ENCODE measurements around the gene ZNF511. TPM values are rescaled to one million over a fixed set of nuclear protein-coding genes. Genes with fewer than 3 reads are reported as not detected.

ZNF511 gene
- polyA plus RNA-seq, 1 donor = 20.9 TPM

DNA sequence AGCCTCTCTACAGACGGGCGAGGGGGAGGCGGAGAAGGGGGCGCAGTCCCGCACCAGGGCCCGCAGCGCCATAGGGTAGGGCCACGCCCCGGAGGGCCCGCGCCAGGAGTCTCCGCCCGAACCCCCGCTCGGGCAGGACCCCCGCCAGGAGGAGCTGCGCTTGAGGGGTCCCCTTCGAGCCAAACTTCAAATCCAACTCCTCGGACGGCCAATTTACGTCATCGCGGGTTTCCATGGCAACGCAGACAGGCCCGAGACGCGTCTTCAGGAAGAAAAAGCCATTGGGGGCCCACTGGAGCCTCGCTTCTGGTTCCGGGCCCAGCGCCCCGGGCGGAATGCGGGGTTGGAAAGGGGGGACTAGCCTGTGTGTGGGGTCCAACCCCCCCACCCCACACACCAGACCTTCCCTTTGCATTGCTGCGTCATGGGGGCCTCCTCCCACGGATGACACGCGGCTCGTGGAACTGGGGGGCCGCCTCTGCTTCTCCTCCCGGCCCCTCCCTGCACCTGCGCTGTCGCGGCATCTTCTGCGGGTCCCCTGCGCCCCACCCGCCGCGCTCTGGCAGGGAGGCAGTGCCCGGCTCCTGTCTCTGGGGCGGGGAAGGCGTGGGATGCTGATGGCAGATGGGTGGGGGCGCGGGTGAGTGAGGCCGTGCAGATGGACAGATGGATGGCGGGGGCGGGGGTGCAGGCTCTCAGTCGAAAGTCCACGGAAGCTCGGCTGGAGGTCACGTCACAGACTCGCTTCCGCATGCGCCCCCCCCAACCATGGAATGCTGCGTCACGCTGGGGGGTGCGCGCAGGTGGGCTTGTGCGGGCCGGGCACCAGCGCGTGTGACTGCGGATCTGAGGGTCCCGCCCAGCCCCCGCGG, 26.8 kb downstream of the ZNF511 start:
- Histone ChIP-seq H3K9me3 (ENCODE audit: control insufficient read depth, low read depth, low read length) (peaks cover 35% of the 10 kb centered on the region), H3K36me3 (ENCODE audit: control insufficient read depth, insufficient read depth, low read length) (no peaks in the 10 kb centered on the region), H3K4me3 (ENCODE audit: low read length) (peak overlapping the region; percentile 21), H3K27me3 (ENCODE audit: control insufficient read depth, insufficient read depth, low read length) (peaks cover 68% of the 10 kb centered on the region), H3K27ac (ENCODE audit: low read length) (no peak overlapping the region), H3K4me1 (ENCODE audit: control insufficient read depth, insufficient read depth, low read length) (peaks cover 5% of the 10 kb centered on the region)
- WGBS (ENCODE audit: insufficient coverage, low lambda C conversion rate) = no CpG with 5 or more reads among the region's 75 CpGs
- peak in 1 of 2 donors; percentile 61 for DNase-seq

GRCh38 chr10:133336118-133336576, 27.4 kb downstream of the ZNF511 start:
- Histone ChIP-seq H3K27me3 (ENCODE audit: control insufficient read depth, insufficient read depth, low read length) (peaks cover 63% of the 10 kb centered on the region), H3K9me3 (ENCODE audit: control insufficient read depth, low read depth, low read length) (peaks cover 35% of the 10 kb centered on the region), H3K27ac (ENCODE audit: low read length) (no peak overlapping the region), H3K4me1 (ENCODE audit: control insufficient read depth, insufficient read depth, low read length) (peaks cover 5% of the 10 kb centered on the region), H3K36me3 (ENCODE audit: control insufficient read depth, insufficient read depth, low read length) (no peaks in the 10 kb centered on the region), H3K4me3 (ENCODE audit: low read length) (no peak overlapping the region)
- whole genome bisulfite sequencing (ENCODE audit: insufficient coverage, low lambda C conversion rate) = no CpG with 5 or more reads among the region's 41 CpGs
- no peak for DNase-seq

- peak in 1 of 2 donors; percentile 36 for DNase-seq
- Histone ChIP-seq H3K4me1 (ENCODE audit: control insufficient read depth, insufficient read depth, low read length) (peaks cover 5% of the 10 kb centered on the region), H3K27me3 (ENCODE audit: control insufficient read depth, insufficient read depth, low read length) (peaks cover 57% of the 10 kb centered on the region), H3K9me3 (ENCODE audit: control insufficient read depth, low read depth, low read length) (peaks cover 35% of the 10 kb centered on the region), H3K36me3 (ENCODE audit: control insufficient read depth, insufficient read depth, low read length) (no peaks in the 10 kb centered on the region), H3K4me3 (ENCODE audit: low read length) (no peak within 1 kb of the TSS), H3K27ac (ENCODE audit: low read length) (no peak within 1 kb of the TSS)
- no CpG with 5 or more reads among the region's 63 CpGs for WGBS (ENCODE audit: insufficient coverage, low lambda C conversion rate)
Measured at GRCh38 chr10:133336577-133337369, 28.1 kb downstream of the ZNF511 start, which contains the start of gene CALY. TSS of gene CALY (minus strand) at chr10:133336896. CDS start at chr10:133328989, 7,907 bp downstream.

DNA sequence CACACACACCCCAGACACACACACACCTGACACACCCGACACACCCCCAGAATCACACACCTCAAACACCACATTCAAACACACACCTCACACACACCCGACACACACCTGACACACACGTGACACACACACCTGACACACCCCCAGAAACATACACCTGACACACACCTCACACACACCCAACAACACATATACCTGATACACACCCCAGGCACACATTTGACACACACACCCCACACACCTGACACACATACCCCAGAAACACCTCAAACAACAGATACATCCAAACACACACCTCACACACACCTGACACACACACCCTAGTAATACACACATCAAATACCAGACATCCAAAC, 28.6 kb downstream of the ZNF511 start:
- peaks cover 35% of the 10 kb centered on the region for H3K9me3 ChIP-seq (ENCODE audit: control insufficient read depth, low read depth, low read length)
- H3K27me3 ChIP-seq (ENCODE audit: control insufficient read depth, insufficient read depth, low read length) = peaks cover 52% of the 10 kb centered on the region
- H3K4me3 ChIP-seq (ENCODE audit: low read length) = no peak overlapping the region
- WGBS (ENCODE audit: insufficient coverage, low lambda C conversion rate) = no CpG with 5 or more reads among the region's 3 CpGs
- peaks cover 5% of the 10 kb centered on the region for H3K4me1 ChIP-seq (ENCODE audit: control insufficient read depth, insufficient read depth, low read length)
- H3K27ac ChIP-seq (ENCODE audit: low read length) = no peak overlapping the region
- H3K36me3 ChIP-seq (ENCODE audit: control insufficient read depth, insufficient read depth, low read length) = no peaks in the 10 kb centered on the region
- DNase-seq = no peak

DNA sequence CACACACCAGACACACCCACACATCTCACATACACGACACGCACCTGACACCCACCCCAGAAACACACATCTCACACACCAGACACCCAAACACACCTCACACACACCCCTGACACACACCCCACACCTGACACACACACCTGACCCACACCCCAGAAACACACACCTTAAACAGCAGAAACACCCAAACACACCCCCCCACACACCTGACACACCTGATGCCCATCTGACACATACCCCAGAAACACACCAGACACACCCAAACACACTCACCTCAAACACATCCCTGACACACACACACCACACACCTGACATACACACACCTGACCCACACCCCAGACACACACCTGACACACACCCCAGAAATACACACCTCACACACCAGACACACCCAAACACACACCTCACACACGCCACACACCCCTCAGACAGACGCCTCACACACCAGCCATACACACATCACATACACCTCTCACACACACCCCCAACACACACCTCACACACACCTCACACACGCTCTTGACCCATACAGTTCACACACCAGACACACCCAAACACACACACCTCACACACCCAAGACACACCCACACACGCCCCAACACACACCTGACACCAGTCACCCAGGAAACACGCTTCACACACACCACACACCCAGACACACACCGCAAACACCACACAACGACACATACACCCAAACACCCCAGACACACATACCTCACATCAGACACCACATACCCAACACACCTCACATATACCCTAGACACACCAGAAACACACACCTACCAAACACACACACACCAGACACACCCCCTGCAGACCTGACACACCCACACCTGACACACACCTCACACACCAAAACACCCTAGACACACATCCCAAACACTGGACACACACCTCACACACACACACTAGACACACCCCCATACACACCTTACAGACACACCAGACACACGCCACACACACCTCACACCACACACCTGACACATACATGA, 29.7 kb downstream of the ZNF511 start:
- Histone ChIP-seq H3K27me3 (ENCODE audit: control insufficient read depth, insufficient read depth, low read length) (peaks cover 44% of the 10 kb centered on the region), H3K4me1 (ENCODE audit: control insufficient read depth, insufficient read depth, low read length) (peaks cover 12% of the 10 kb centered on the region), H3K4me3 (ENCODE audit: low read length) (no peak overlapping the region), H3K36me3 (ENCODE audit: control insufficient read depth, insufficient read depth, low read length) (no peaks in the 10 kb centered on the region), H3K27ac (ENCODE audit: low read length) (no peak overlapping the region), H3K9me3 (ENCODE audit: control insufficient read depth, low read depth, low read length) (peaks cover 33% of the 10 kb centered on the region)
- WGBS (ENCODE audit: insufficient coverage, low lambda C conversion rate) = no CpG with 5 or more reads among the region's 10 CpGs
- no peak for DNase-seq

GRCh38 chr10:133339708-133340380, 31.1 kb downstream of the ZNF511 start:
- Histone ChIP-seq H3K27me3 (ENCODE audit: control insufficient read depth, insufficient read depth, low read length) (peaks cover 36% of the 10 kb centered on the region), H3K4me1 (ENCODE audit: control insufficient read depth, insufficient read depth, low read length) (peaks cover 16% of the 10 kb centered on the region), H3K4me3 (ENCODE audit: low read length) (no peak overlapping the region), H3K36me3 (ENCODE audit: control insufficient read depth, insufficient read depth, low read length) (no peaks in the 10 kb centered on the region), H3K9me3 (ENCODE audit: control insufficient read depth, low read depth, low read length) (peaks cover 27% of the 10 kb centered on the region), H3K27ac (ENCODE audit: low read length) (no peak overlapping the region)
- 100% methylated on average over 2 of the region's 13 CpGs for WGBS (ENCODE audit: insufficient coverage, low lambda C conversion rate)
- DNase-seq = no peak

- Histone ChIP-seq H3K27ac (ENCODE audit: low read length) (no peak overlapping the region), H3K27me3 (ENCODE audit: control insufficient read depth, insufficient read depth, low read length) (peaks cover 15% of the 10 kb centered on the region), H3K36me3 (ENCODE audit: control insufficient read depth, insufficient read depth, low read length) (no peaks in the 10 kb centered on the region), H3K9me3 (ENCODE audit: control insufficient read depth, low read depth, low read length) (peaks cover 23% of the 10 kb centered on the region), H3K4me1 (ENCODE audit: control insufficient read depth, insufficient read depth, low read length) (peaks cover 11% of the 10 kb centered on the region), H3K4me3 (ENCODE audit: low read length) (no peak overlapping the region)
- DNase-seq = no peak
- no CpG with 5 or more reads among the region's 4 CpGs for WGBS (ENCODE audit: insufficient coverage, low lambda C conversion rate)
Measured at GRCh38 chr10:133341983-133342382, 33.3 kb downstream of the ZNF511 start.

DNA sequence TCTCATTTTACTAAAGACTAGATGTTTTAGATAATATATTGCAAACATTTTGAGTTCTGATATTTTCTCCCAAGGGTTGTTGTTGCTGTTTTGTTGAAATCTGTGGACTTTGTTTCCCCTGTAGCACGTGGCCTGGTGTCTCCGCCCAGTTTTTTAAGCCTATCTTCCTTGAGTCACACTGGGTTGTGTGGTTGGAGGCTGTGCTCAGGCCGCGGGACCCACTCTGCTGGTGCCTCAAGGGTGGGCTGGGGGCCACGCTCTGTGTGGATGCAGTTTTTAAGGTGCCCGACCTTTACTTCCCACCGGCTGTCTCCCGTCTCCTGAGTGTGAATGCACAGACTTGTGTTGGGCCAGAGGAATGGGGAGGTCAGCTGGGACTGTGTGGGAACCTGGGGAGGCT, 34.2 kb downstream of the ZNF511 start:
- WGBS (ENCODE audit: insufficient coverage, low lambda C conversion rate) = no CpG with 5 or more reads among the region's 8 CpGs

DNA sequence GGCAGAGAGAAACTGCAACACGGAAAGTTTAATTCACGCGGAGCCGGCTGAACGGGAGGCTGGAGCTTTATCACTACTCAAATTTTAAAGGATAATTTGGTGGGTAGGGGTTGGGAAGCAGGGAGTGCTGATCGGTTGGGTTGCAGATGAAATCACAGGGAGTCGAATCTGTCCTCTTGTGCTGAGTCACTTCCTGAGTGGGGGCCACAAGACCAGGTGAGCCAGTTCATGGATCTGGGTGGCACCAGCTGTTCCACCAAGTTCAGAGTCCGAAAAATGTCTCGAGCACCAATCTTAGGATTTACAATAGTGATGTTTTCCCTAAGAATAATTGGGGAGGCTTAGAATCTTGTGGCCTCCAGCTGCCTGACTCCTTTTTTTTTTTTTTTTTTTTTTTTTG, 34.8 kb downstream of the ZNF511 start:
- no CpG with 5 or more reads among the region's 9 CpGs for WGBS (ENCODE audit: insufficient coverage, low lambda C conversion rate)

More for the DNA sequence above, 34.2 kb downstream of the ZNF511 start:
- Histone ChIP-seq H3K9me3 (ENCODE audit: control insufficient read depth, low read depth, low read length) (peaks cover 14% of the 10 kb centered on the region), H3K4me1 (ENCODE audit: control insufficient read depth, insufficient read depth, low read length) (peaks cover 12% of the 10 kb centered on the region), H3K27ac (ENCODE audit: low read length) (no peak overlapping the region), H3K4me3 (ENCODE audit: low read length) (no peak overlapping the region), H3K36me3 (ENCODE audit: control insufficient read depth, insufficient read depth, low read length) (no peaks in the 10 kb centered on the region), H3K27me3 (ENCODE audit: control insufficient read depth, insufficient read depth, low read length) (peaks cover 5% of the 10 kb centered on the region)
- peak in 1 of 2 donors; percentile 55 for DNase-seq

More for the DNA sequence above, 34.8 kb downstream of the ZNF511 start:
- H3K9me3 ChIP-seq (ENCODE audit: control insufficient read depth, low read depth, low read length) = peaks cover 8% of the 10 kb centered on the region
- no peak overlapping the region for H3K27ac ChIP-seq (ENCODE audit: low read length)
- H3K4me1 ChIP-seq (ENCODE audit: control insufficient read depth, insufficient read depth, low read length) = peaks cover 16% of the 10 kb centered on the region
- H3K36me3 ChIP-seq (ENCODE audit: control insufficient read depth, insufficient read depth, low read length) = no peaks in the 10 kb centered on the region
- H3K4me3 ChIP-seq (ENCODE audit: low read length) = no peak overlapping the region
- no peaks in the 10 kb centered on the region for H3K27me3 ChIP-seq (ENCODE audit: control insufficient read depth, insufficient read depth, low read length)
- peak in 1 of 2 donors; percentile 59 for DNase-seq

Measured in large intestine (tissue), 3 donors.